CD14-positive monocyte (primary cell): ENCODE data around the gene UBE2U. TPM values are rescaled to one million over a fixed set of nuclear protein-coding genes. Genes with fewer than 3 reads are reported as not detected.

Experiments used
- DNase-seq, 3 donors: peaks; one replicate each; pipeline ENCODE4 v3.0.0-alpha.2; 2011 to 2022
- H2AFZ ChIP-seq: 2 replicates; pipeline ENCODE4 v1.6.0; 2012; ENCODE audit warnings: mild to moderate bottlenecking, low read depth, low read length, inconsistent platforms; ENCODE audit not compliant: insufficient read depth, poor library complexity, severe bottlenecking
- H3K27ac ChIP-seq, 2 donors: 1 replicate in 1 of 2; 2 replicates in 1 of 2; pipeline ENCODE4 v1.5.1; 2012 to 2013; ENCODE audit warnings: low read length in 2 of 2, control low read depth in 1 of 2, inconsistent platforms in 1 of 2, low read depth in 1 of 2, mild to moderate bottlenecking in 1 of 2
- H3K27me3 ChIP-seq, 2 donors: one replicate each; pipeline versions ENCODE4 v1.6.0 to v1.6.1; 2011 to 2013; ENCODE audit warnings: low read length in 2 of 2; ENCODE audit not compliant: control insufficient read depth in 2 of 2, insufficient read depth in 2 of 2
- H3K36me3 ChIP-seq, 2 donors: replicated peaks in 1 of 2; 1 replicate in 1 of 2; 2 replicates in 1 of 2; pipeline versions ENCODE4 v1.5.1 to v1.6.1; 2012 to 2013; ENCODE audit warnings: low read length in 2 of 2, control low read depth in 1 of 2, inconsistent platforms in 1 of 2, mild to moderate bottlenecking in 1 of 2; ENCODE audit not compliant: insufficient read depth in 2 of 2, control insufficient read depth in 1 of 2
- H3K4me1 ChIP-seq, 2 donors: 1 replicate in 1 of 2; 2 replicates in 1 of 2; pipeline versions ENCODE4 v1.5.1 to v1.6.1; 2012 to 2013; ENCODE audit warnings: low read length in 2 of 2, control low read depth in 1 of 2, inconsistent platforms in 1 of 2, mild to moderate bottlenecking in 1 of 2, moderate library complexity in 1 of 2; ENCODE audit not compliant: insufficient read depth in 2 of 2, control insufficient read depth in 1 of 2
- H3K4me2 ChIP-seq: replicated peaks from 2 replicates; pipeline ENCODE3; 2012; ENCODE audit warnings: low read length, moderate library complexity, mild to moderate bottlenecking; ENCODE audit not compliant: poor library complexity, severe bottlenecking; ENCODE audit errors: extremely low read depth
- H3K4me3 ChIP-seq, 3 experiments: fragments of 200-600 bp in 1 of 3; sonication (generic) in 1 of 3; replicated peaks in 1 of 3; 1 replicate in 2 of 3; 2 replicates in 1 of 3; pipeline ENCODE4 v1.5.1; 2011 to 2013; ENCODE audit warnings: low read length in 3 of 3, mild to moderate bottlenecking in 3 of 3, control low read depth in 2 of 3, low read depth in 2 of 3, inconsistent platforms in 1 of 3, moderate library complexity in 1 of 3
- H3K79me2 ChIP-seq: 2 replicates; pipeline ENCODE4 v1.6.0; 2012; ENCODE audit warnings: mild to moderate bottlenecking, control low read depth, inconsistent platforms, low read length, moderate library complexity; ENCODE audit not compliant: insufficient read depth
- H3K9ac ChIP-seq: 2 replicates; pipeline ENCODE4 v1.6.0; 2017; ENCODE audit warnings: low read length, mild to moderate bottlenecking; ENCODE audit not compliant: insufficient read depth, poor library complexity, severe bottlenecking
- H3K9me3 ChIP-seq, 2 donors: replicated peaks in 1 of 2; 1 replicate in 1 of 2; 2 replicates in 1 of 2; pipeline versions ENCODE4 v1.5.1 to v1.6.1; 2012 to 2013; ENCODE audit warnings: low read length in 2 of 2, control low read depth in 1 of 2; ENCODE audit not compliant: control insufficient read depth in 1 of 2, insufficient read depth in 1 of 2
- H4K20me1 ChIP-seq: 2 replicates; pipeline ENCODE4 v1.6.0; 2012; ENCODE audit warnings: mild to moderate bottlenecking, low read length, control low read depth, moderate library complexity; ENCODE audit not compliant: insufficient read depth
- H3K27ac Mint-ChIP-seq, 7 donors: one replicate each; pipeline ENCODE4 v1.8.0; 2020; ENCODE audit warnings: mild to moderate bottlenecking in 7 of 7, mixed read lengths in 7 of 7, moderate library complexity in 6 of 7, inconsistent platforms in 2 of 7
- H3K27me3 Mint-ChIP-seq, 3 donors: one replicate each; pipeline ENCODE4 v1.8.0; 2021 to 2022; ENCODE audit warnings: low read depth in 3 of 3, mild to moderate bottlenecking in 3 of 3, mixed read lengths in 3 of 3, moderate library complexity in 3 of 3, inconsistent platforms in 1 of 3
- H3K36me3 Mint-ChIP-seq, 2 donors: one replicate each; pipeline ENCODE4 v1.8.0; 2020; ENCODE audit warnings: mixed read lengths in 2 of 2, inconsistent platforms in 1 of 2, mild to moderate bottlenecking in 1 of 2
- H3K4me1 Mint-ChIP-seq: one replicate; pipeline ENCODE4 v1.8.0; 2020; ENCODE audit warnings: mild to moderate bottlenecking, mixed read lengths
- H3K4me3 Mint-ChIP-seq, 2 donors: one replicate each; pipeline ENCODE4 v1.8.0; 2020; ENCODE audit warnings: mild to moderate bottlenecking in 2 of 2, mixed read lengths in 2 of 2, moderate library complexity in 1 of 2
- H3K9me3 Mint-ChIP-seq, 7 donors: one replicate each; pipeline ENCODE4 v1.8.0; 2020 to 2022; ENCODE audit warnings: mixed read lengths in 7 of 7, mild to moderate bottlenecking in 6 of 7, moderate library complexity in 6 of 7, inconsistent platforms in 2 of 7
- WGBS: methylation state at CpG from one replicate; pipeline ENCODE4 v1.1.5; 2013; ENCODE audit warnings: missing lambda C conversion rate; ENCODE audit not compliant: insufficient coverage; 5-methylcytosine and 5-hydroxymethylcytosine counted together
- intact Hi-C, 2 donors: fragments of 100-400 bp; cut with micrococcal nuclease; formaldehyde crosslinking; loops; one replicate each; pipeline versions ENCODE4 v1.15.0 to v1.15.1; 2023
- polyA plus RNA-seq, 3 donors: library from polyadenylated mRNA; depleted of rRNA in 1 of 3; unstranded in 2 of 3; stranded (reverse) in 1 of 3; fragments of 300-500 nt in 2 of 3; fragments of >200 nt in 1 of 3; fragmentation: Illumina TruSeq in 2 of 3; gene quantifications; 1 replicate in 2 of 3; 2 replicates in 1 of 3; pipeline ENCODE4 v1.2.3, GENCODE V29; 2012 to 2021
- TF ChIP-seq, protein P1 (sequence below): fragments of 200-600 bp; IDR thresholded peaks from one replicate; pipeline ENCODE4 v1.8.0; 2022; ENCODE audit warnings: antibody characterized with exemption, mild to moderate bottlenecking

Gene UBE2U
- polyA plus RNA-seq, 3 donors = not detected

- Mint-ChIP-seq H3K27ac (no peak overlapping the region), H3K4me3 (no peak overlapping the region), H3K4me1 (no peaks in the 10 kb centered on the region), H3K36me3 (no peaks in the 10 kb centered on the region), H3K27me3 (peaks cover 0 to 7% (median 1%) of the 10 kb centered on the region in 3 donors), H3K9me3 (peaks cover 0 to 3% (median 0%) of the 10 kb centered on the region in 7 donors)
- Histone ChIP-seq H2AFZ (no peak overlapping the region), H3K79me2 (no peaks in the 10 kb centered on the region), H3K4me3 (no peak overlapping the region), H3K27ac (no peak overlapping the region), H3K9me3 (no peaks in the 10 kb centered on the region), H4K20me1 (no peaks in the 10 kb centered on the region), H3K4me1 (no peaks in the 10 kb centered on the region), H3K27me3 (no peaks in the 10 kb centered on the region), H3K36me3 (no peaks in the 10 kb centered on the region), H3K4me2 (no peak overlapping the region), H3K9ac (no peak overlapping the region)
- DNase-seq = no peak
- intact Hi-C loops = no loop called here
- TF ChIP-seq, protein P1, sequence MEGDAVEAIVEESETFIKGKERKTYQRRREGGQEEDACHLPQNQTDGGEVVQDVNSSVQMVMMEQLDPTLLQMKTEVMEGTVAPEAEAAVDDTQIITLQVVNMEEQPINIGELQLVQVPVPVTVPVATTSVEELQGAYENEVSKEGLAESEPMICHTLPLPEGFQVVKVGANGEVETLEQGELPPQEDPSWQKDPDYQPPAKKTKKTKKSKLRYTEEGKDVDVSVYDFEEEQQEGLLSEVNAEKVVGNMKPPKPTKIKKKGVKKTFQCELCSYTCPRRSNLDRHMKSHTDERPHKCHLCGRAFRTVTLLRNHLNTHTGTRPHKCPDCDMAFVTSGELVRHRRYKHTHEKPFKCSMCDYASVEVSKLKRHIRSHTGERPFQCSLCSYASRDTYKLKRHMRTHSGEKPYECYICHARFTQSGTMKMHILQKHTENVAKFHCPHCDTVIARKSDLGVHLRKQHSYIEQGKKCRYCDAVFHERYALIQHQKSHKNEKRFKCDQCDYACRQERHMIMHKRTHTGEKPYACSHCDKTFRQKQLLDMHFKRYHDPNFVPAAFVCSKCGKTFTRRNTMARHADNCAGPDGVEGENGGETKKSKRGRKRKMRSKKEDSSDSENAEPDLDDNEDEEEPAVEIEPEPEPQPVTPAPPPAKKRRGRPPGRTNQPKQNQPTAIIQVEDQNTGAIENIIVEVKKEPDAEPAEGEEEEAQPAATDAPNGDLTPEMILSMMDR = no peak
- no CpG with 5 or more reads among the region's 1 CpG for WGBS
These were observed 40.6 kb upstream of the UBE2U start for GRCh38 chr1:64162804-64163203.

DNA sequence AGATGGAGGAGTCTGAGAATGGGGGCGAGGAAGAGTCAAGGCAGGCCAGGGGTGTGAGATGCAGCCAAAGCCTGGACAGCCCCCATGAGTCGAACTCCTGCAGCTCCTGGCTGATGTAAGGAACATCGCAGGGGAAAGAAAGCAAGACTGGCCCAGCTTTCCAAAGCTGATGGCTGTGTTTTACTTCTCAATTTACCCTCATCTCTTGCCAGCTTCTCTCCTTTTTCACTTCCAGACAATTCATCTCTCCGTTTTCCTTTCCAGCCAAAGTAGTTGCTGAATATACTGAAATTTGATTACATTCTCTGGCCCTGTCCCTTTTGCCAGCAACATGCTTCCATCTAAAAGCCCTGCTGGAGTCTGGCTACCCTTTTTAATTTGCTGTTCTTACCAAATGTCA, 40.0 kb upstream of the UBE2U start:
- Mint-ChIP-seq H3K4me1 (no peaks in the 10 kb centered on the region), H3K9me3 (peaks cover 0 to 3% (median 0%) of the 10 kb centered on the region in 7 donors), H3K27me3 (peaks cover 0 to 7% (median 1%) of the 10 kb centered on the region in 3 donors), H3K27ac (no peak overlapping the region), H3K4me3 (no peak overlapping the region), H3K36me3 (no peaks in the 10 kb centered on the region)
- no peak for DNase-seq
- H3K79me2 ChIP-seq = no peaks in the 10 kb centered on the region
- H4K20me1 ChIP-seq = no peaks in the 10 kb centered on the region
- H3K4me3 ChIP-seq = no peak overlapping the region
- no peaks in the 10 kb centered on the region for H3K36me3 ChIP-seq
- no peak overlapping the region for H2AFZ ChIP-seq
- no peak overlapping the region for H3K4me2 ChIP-seq
- no peaks in the 10 kb centered on the region for H3K9me3 ChIP-seq
- intact Hi-C loops = no loop called here
- no peak overlapping the region for H3K9ac ChIP-seq
- no peaks in the 10 kb centered on the region for H3K27me3 ChIP-seq
- WGBS = 100% methylated on average over 3 of the region's 4 CpGs
- TF ChIP-seq, protein P1 = no peak
- H3K27ac ChIP-seq = no peak overlapping the region
- H3K4me1 ChIP-seq = no peaks in the 10 kb centered on the region
